Panc1 (cell line): ENCODE measurements around the gene UBAP2.

Experiments
- POLR2AphosphoS5 ChIP-seq: IDR thresholded peaks from 2 replicates; pipeline ENCODE4 v1.6.1; 2012; ENCODE audit warnings: mild to moderate bottlenecking, low read depth, low read length, moderate library complexity
- TF ChIP-seq, protein P1 (sequence below): fragments of 450-650 bp; IDR thresholded peaks from 2 replicates; pipeline ENCODE4 v1.5.1; 2017; ENCODE audit warnings: mild to moderate bottlenecking
- TF ChIP-seq, protein P2 (sequence below), 2 experiments: IDR thresholded peaks; 2 replicates each; pipeline ENCODE4 v1.6.1; 2011 to 2012; ENCODE audit warnings: low read depth in 2 of 2, control low read depth in 1 of 2, low read length in 1 of 2, mild to moderate bottlenecking in 1 of 2, moderate library complexity in 1 of 2; ENCODE audit not compliant: insufficient read depth in 1 of 2

DNA sequence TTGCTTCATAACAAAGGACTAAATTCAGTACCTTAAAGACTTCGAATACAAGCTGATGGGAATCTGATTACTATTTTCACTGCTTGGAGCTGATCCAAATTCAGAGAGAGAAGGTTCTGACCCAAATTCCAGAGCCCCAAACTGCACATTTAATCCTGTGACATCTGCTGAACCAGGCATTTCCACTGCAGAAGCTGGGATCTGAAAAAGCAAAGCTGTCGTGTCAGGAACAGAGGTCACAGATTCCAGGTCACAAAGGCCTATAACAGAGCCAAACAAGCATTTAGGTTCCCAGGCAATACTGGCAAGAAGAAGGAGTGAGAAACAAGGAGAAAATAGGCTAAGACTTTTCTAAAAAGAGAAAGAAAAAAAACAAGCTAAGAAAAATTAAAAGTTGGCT is 105.3 kb downstream of the UBAP2 start:
- TF ChIP-seq, protein P1, sequence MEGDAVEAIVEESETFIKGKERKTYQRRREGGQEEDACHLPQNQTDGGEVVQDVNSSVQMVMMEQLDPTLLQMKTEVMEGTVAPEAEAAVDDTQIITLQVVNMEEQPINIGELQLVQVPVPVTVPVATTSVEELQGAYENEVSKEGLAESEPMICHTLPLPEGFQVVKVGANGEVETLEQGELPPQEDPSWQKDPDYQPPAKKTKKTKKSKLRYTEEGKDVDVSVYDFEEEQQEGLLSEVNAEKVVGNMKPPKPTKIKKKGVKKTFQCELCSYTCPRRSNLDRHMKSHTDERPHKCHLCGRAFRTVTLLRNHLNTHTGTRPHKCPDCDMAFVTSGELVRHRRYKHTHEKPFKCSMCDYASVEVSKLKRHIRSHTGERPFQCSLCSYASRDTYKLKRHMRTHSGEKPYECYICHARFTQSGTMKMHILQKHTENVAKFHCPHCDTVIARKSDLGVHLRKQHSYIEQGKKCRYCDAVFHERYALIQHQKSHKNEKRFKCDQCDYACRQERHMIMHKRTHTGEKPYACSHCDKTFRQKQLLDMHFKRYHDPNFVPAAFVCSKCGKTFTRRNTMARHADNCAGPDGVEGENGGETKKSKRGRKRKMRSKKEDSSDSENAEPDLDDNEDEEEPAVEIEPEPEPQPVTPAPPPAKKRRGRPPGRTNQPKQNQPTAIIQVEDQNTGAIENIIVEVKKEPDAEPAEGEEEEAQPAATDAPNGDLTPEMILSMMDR: no peak
- TF ChIP-seq, protein P2, sequence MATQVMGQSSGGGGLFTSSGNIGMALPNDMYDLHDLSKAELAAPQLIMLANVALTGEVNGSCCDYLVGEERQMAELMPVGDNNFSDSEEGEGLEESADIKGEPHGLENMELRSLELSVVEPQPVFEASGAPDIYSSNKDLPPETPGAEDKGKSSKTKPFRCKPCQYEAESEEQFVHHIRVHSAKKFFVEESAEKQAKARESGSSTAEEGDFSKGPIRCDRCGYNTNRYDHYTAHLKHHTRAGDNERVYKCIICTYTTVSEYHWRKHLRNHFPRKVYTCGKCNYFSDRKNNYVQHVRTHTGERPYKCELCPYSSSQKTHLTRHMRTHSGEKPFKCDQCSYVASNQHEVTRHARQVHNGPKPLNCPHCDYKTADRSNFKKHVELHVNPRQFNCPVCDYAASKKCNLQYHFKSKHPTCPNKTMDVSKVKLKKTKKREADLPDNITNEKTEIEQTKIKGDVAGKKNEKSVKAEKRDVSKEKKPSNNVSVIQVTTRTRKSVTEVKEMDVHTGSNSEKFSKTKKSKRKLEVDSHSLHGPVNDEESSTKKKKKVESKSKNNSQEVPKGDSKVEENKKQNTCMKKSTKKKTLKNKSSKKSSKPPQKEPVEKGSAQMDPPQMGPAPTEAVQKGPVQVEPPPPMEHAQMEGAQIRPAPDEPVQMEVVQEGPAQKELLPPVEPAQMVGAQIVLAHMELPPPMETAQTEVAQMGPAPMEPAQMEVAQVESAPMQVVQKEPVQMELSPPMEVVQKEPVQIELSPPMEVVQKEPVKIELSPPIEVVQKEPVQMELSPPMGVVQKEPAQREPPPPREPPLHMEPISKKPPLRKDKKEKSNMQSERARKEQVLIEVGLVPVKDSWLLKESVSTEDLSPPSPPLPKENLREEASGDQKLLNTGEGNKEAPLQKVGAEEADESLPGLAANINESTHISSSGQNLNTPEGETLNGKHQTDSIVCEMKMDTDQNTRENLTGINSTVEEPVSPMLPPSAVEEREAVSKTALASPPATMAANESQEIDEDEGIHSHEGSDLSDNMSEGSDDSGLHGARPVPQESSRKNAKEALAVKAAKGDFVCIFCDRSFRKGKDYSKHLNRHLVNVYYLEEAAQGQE (IDR thresholded peaks at IDR 0.05; ENCODE audit: insufficient read depth in 1 of 2, low read depth in 2 of 2, low read length in 1 of 2): no peak
- TF ChIP-seq POLR2AphosphoS5: no peak
